Neural progenitor cell (in vitro differentiated cells): ENCODE measurements around the gene CDNF. TPM values are rescaled to one million over a fixed set of nuclear protein-coding genes. Genes with fewer than 3 reads are reported as not detected.

ENCODE experiments used
- DNase-seq: peaks from one replicate; pipeline ENCODE4 v3.0.0-alpha.2; 2016; ENCODE audit warnings: low spot score
- H2AFZ ChIP-seq: fragments of 200-600 bp; sonication (generic); replicated peaks from 2 replicates; pipeline ENCODE4 v1.6.1; 2016; ENCODE audit warnings: antibody characterized with exemption
- H3F3A ChIP-seq: fragments of 200-600 bp; sonication (generic); 2 replicates; pipeline ENCODE4 v1.6.1; 2016; ENCODE audit warnings: antibody characterized with exemption, low read depth
- H3K27ac ChIP-seq: fragments of 200-600 bp; sonication (generic); 2 replicates; pipeline ENCODE4 v1.5.1; 2016; ENCODE audit warnings: mild to moderate bottlenecking
- H3K27me3 ChIP-seq: fragments of 200-600 bp; sonication (generic); 2 replicates; pipeline ENCODE4 v1.6.1; 2016; ENCODE audit warnings: mild to moderate bottlenecking, moderate library complexity
- H3K36me3 ChIP-seq: fragments of 200-600 bp; sonication (generic); 2 replicates; pipeline ENCODE4 v1.5.1; 2016
- H3K4me1 ChIP-seq: fragments of 200-600 bp; sonication (generic); 2 replicates; pipeline ENCODE4 v1.6.1; 2016; ENCODE audit warnings: mixed run types
- H3K4me2 ChIP-seq: fragments of 200-600 bp; sonication (generic); 2 replicates; pipeline ENCODE4 v1.6.1; 2016
- H3K4me3 ChIP-seq: fragments of 200-600 bp; sonication (generic); 2 replicates; pipeline ENCODE4 v1.5.1; 2016
- H3K79me2 ChIP-seq: fragments of 200-600 bp; sonication (generic); 2 replicates; pipeline ENCODE4 v1.6.1; 2016; ENCODE audit warnings: low read depth
- H3K9ac ChIP-seq: fragments of 200-600 bp; sonication (generic); 2 replicates; pipeline ENCODE4 v1.6.1; 2016
- H3K9me3 ChIP-seq: fragments of 200-600 bp; sonication (generic); 2 replicates; pipeline ENCODE4 v1.5.1; 2016; ENCODE audit warnings: low read depth
- H4K20me1 ChIP-seq: fragments of 200-600 bp; sonication (generic); 2 replicates; pipeline ENCODE4 v1.6.1; 2016; ENCODE audit warnings: low read depth
- H3K27ac Mint-ChIP-seq: 3 replicates; pipeline ENCODE4 v1.8.0; 2021; ENCODE audit warnings: mixed read lengths
- H3K27me3 Mint-ChIP-seq: 2 replicates; pipeline ENCODE4 v1.8.0; 2022; ENCODE audit warnings: low read depth, mild to moderate bottlenecking, inconsistent platforms, moderate library complexity, mixed read lengths; ENCODE audit not compliant: insufficient read depth
- H3K36me3 Mint-ChIP-seq: 3 replicates; pipeline ENCODE4 v1.8.0; 2021; ENCODE audit warnings: mixed read lengths
- H3K4me1 Mint-ChIP-seq: 3 replicates; pipeline ENCODE4 v1.8.0; 2021; ENCODE audit warnings: mixed read lengths
- H3K4me3 Mint-ChIP-seq: 3 replicates; pipeline ENCODE4 v1.8.0; 2021; ENCODE audit warnings: mild to moderate bottlenecking, moderate library complexity, mixed read lengths
- H3K9me3 Mint-ChIP-seq: 3 replicates; pipeline ENCODE4 v1.8.0; 2020; ENCODE audit warnings: mixed read lengths
- CTCF ChIP-seq: fragments of 200-600 bp; sonication (generic); IDR thresholded peaks from 2 replicates; pipeline ENCODE4 v1.5.1; 2017; ENCODE audit warnings: antibody characterized with exemption, mild to moderate bottlenecking
- EZH2 ChIP-seq: fragments of 200-600 bp; sonication (generic); IDR thresholded peaks from 2 replicates; pipeline ENCODE4 v1.6.1; 2017; ENCODE audit warnings: antibody characterized with exemption, mild to moderate bottlenecking, moderate library complexity
- EZH2phosphoT487 ChIP-seq: fragments of 200-600 bp; sonication (generic); IDR thresholded peaks from 2 replicates; pipeline ENCODE4 v1.6.1; 2017; ENCODE audit warnings: antibody characterized with exemption
- total RNA-seq: library from RNA; depleted of rRNA; stranded (reverse); fragments of >200 nt; gene quantifications from 2 replicates; pipeline ENCODE4 v1.2.3, GENCODE V29; 2015; ENCODE audit warnings: low replicate concordance

The CDNF gene
- total RNA-seq, 1 donor from 2014 or later, result 5.2 TPM

DNA sequence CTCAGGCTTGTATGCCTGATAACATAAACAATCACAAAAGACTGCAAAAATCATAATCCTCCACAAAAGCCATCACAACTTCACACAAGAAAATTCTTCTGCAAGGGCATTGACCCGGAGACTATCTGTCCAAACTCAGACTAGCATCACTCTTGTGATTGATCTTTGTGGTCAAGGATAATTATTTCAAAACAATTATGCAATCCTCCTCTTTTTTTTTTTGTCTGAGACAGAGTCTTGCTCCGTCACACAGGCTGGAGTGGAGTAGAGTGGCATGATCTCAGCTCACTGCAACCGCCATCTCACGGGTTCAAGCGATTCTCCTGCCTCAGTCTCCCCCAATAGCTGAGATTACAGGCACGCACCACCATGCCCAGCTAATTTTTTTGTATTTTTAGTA, 22.2 kb downstream of the CDNF start:
- H4K20me1 ChIP-seq, result no peaks in the 10 kb centered on the region
- no peak overlapping the region for H3K4me3 ChIP-seq
- no peaks in the 10 kb centered on the region for H3K27me3 ChIP-seq
- TF ChIP-seq CTCF (no peak), EZH2phosphoT487 (no peak), EZH2 (no peak)
- Mint-ChIP-seq H3K27me3 (no peaks in the 10 kb centered on the region), H3K4me1 (peaks cover 3% of the 10 kb centered on the region), H3K4me3 (no peak overlapping the region), H3K9me3 (no peaks in the 10 kb centered on the region), H3K27ac (no peak overlapping the region), H3K36me3 (no peaks in the 10 kb centered on the region)
- no peak overlapping the region for H3K9ac ChIP-seq
- H3K79me2 ChIP-seq, result no peaks in the 10 kb centered on the region
- no peak overlapping the region for H3K27ac ChIP-seq
- no peaks in the 10 kb centered on the region for H3K9me3 ChIP-seq
- H3K4me2 ChIP-seq, result no peak overlapping the region
- no peaks in the 10 kb centered on the region for H3F3A ChIP-seq
- H2AFZ ChIP-seq, result no peak overlapping the region
- no peaks in the 10 kb centered on the region for H3K36me3 ChIP-seq
- no peak for DNase-seq
- H3K4me1 ChIP-seq, result no peaks in the 10 kb centered on the region

DNA sequence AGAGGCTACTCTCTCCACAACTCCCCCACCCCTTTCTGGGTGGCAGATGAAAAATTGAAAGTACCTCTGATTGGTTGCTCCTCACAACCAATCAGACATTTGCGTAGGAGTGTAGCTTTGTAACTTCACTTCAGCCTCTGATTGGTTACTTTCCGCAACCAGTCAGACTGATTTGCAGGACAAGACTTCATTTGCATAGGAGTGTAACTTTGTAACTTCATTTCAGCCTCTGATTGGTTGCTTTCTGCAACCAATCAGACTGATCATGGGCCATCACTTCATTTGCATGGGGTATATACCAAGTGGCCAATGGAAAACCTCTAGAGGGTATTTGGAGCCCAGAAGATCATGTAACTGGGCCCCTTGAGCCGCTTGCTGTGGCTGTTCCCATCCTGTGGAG, 25.6 kb downstream of the CDNF start:
- Histone ChIP-seq H4K20me1 (no peaks in the 10 kb centered on the region), H3K4me3 (no peak overlapping the region), H2AFZ (peak overlapping the region; percentile 59), H3K4me1 (no peaks in the 10 kb centered on the region), H3K27me3 (no peaks in the 10 kb centered on the region), H3K27ac (no peak overlapping the region), H3K79me2 (no peaks in the 10 kb centered on the region), H3K36me3 (no peaks in the 10 kb centered on the region), H3K9me3 (no peaks in the 10 kb centered on the region), H3K4me2 (no peak overlapping the region), H3K9ac (no peak overlapping the region), H3F3A (no peaks in the 10 kb centered on the region)
- no peaks in the 10 kb centered on the region for H3K9me3 Mint-ChIP-seq
- no peaks in the 10 kb centered on the region for H3K4me1 Mint-ChIP-seq
- DNase-seq, result peak; percentile 2
- no peak overlapping the region for H3K4me3 Mint-ChIP-seq
- no peaks in the 10 kb centered on the region for H3K36me3 Mint-ChIP-seq
- TF ChIP-seq EZH2, result no peak
- no peak for TF ChIP-seq EZH2phosphoT487
- TF ChIP-seq CTCF, result no peak
- no peak overlapping the region for H3K27ac Mint-ChIP-seq
- H3K27me3 Mint-ChIP-seq, result peaks cover 5% of the 10 kb centered on the region

- Histone ChIP-seq H2AFZ (no peak overlapping the region), H3K27ac (no peak overlapping the region), H3K79me2 (no peaks in the 10 kb centered on the region), H3F3A (no peaks in the 10 kb centered on the region), H3K4me1 (no peaks in the 10 kb centered on the region), H3K9ac (no peak overlapping the region), H3K4me3 (no peak overlapping the region), H3K27me3 (no peaks in the 10 kb centered on the region), H3K9me3 (no peaks in the 10 kb centered on the region), H3K4me2 (no peak overlapping the region), H4K20me1 (no peaks in the 10 kb centered on the region), H3K36me3 (no peaks in the 10 kb centered on the region)
- peak overlapping the region; percentile 37 for H3K27ac Mint-ChIP-seq
- TF ChIP-seq EZH2phosphoT487, result no peak
- TF ChIP-seq EZH2, result no peak
- TF ChIP-seq CTCF, result no peak
- H3K27me3 Mint-ChIP-seq, result peaks cover 5% of the 10 kb centered on the region
- DNase-seq, result no peak
- no peak overlapping the region for H3K4me3 Mint-ChIP-seq
- H3K36me3 Mint-ChIP-seq, result no peaks in the 10 kb centered on the region
- no peaks in the 10 kb centered on the region for H3K9me3 Mint-ChIP-seq
- H3K4me1 Mint-ChIP-seq, result no peaks in the 10 kb centered on the region
Measured at GRCh38 chr10:14810969-14811953, 26.6 kb downstream of the CDNF start.
